ENCODE results near the gene MRPL2.
A peak's percentile ranks its signal among the peaks of the same experiment; 100 is the strongest.
"Not testable (repeated sequence)": the region's sequence is repeated elsewhere in the genome, so short reads cannot be mapped to it uniquely, and the experiment has no call there.

MRPL2 gene

GRCh38 chr6:43082806-43083655 lies 23.8 kb upstream of the MRPL2 start:
- no peak for DNase-seq (ENCODE audit: low spot score)

GRCh38 chr6:43081922-43082321 lies 22.7 kb upstream of the MRPL2 start:
- DNase-seq (ENCODE audit: low spot score), result not testable (repeated sequence)

- DNase-seq (ENCODE audit: low spot score), result no peak
Measured at GRCh38 chr6:43081043-43081442, 21.8 kb upstream of the MRPL2 start.

GRCh38 chr6:43078691-43079090 lies 19.5 kb upstream of the MRPL2 start:
- DNase-seq (ENCODE audit: low spot score), result no peak

- DNase-seq (ENCODE audit: low spot score), result no peak
Measured at GRCh38 chr6:43077981-43078511, 18.8 kb upstream of the MRPL2 start.

GRCh38 chr6:43077333-43077809 lies 18.1 kb upstream of the MRPL2 start:
- DNase-seq (ENCODE audit: low spot score), result no peak

GRCh38 chr6:43076464-43077332 lies 17.5 kb upstream of the MRPL2 start:
- DNase-seq (ENCODE audit: low spot score), result peak; percentile 58

GRCh38 chr6:43075670-43076463 lies 16.6 kb upstream of the MRPL2 start, which contains the start of gene PTK7:
PTK7 (plus strand) TSS chr6:43076314; CDS start chr6:43076489, 175 bp downstream.
- peak; percentile 55 for DNase-seq (ENCODE audit: low spot score)

- DNase-seq (ENCODE audit: low spot score), result no peak
Measured at GRCh38 chr6:43074847-43075669, 15.8 kb upstream of the MRPL2 start.

GRCh38 chr6:43070028-43070632 lies 10.9 kb upstream of the MRPL2 start:
- DNase-seq (ENCODE audit: low spot score), result peak; percentile 65

- no peak for DNase-seq (ENCODE audit: low spot score)
Measured at GRCh38 chr6:43062818-43063217, 3.6 kb upstream of the MRPL2 start.

- no peak for DNase-seq (ENCODE audit: low spot score)
Measured at GRCh38 chr6:43061861-43062260, 2.6 kb upstream of the MRPL2 start.

GRCh38 chr6:43060755-43061633 lies 1.8 kb upstream of the MRPL2 start:
- no peak for DNase-seq (ENCODE audit: low spot score)

- DNase-seq (ENCODE audit: low spot score), result peak; percentile 68
Measured at GRCh38 chr6:43060034-43060754, 960 bp upstream of the MRPL2 start.

GRCh38 chr6:43058531-43058930 lies 703 bp downstream of the MRPL2 start:
- no peak for DNase-seq (ENCODE audit: low spot score)

GRCh38 chr6:43055966-43056365 lies 3.3 kb downstream of the MRPL2 start:
- no peak for DNase-seq (ENCODE audit: low spot score)

- DNase-seq (ENCODE audit: low spot score), result no peak
Measured at GRCh38 chr6:43054206-43054943, 4.9 kb downstream of the MRPL2 start.

All from kidney tubule cell (primary cell).